ENCODE data around the gene TMEM242. TPM values are rescaled to one million over a fixed set of nuclear protein-coding genes. Genes with fewer than 3 reads are reported as not detected.

Gene TMEM242
- polyA plus RNA-seq, 1 of the 3 experiments (the other 2 are of a cell fraction), result 7.4 TPM

DNA sequence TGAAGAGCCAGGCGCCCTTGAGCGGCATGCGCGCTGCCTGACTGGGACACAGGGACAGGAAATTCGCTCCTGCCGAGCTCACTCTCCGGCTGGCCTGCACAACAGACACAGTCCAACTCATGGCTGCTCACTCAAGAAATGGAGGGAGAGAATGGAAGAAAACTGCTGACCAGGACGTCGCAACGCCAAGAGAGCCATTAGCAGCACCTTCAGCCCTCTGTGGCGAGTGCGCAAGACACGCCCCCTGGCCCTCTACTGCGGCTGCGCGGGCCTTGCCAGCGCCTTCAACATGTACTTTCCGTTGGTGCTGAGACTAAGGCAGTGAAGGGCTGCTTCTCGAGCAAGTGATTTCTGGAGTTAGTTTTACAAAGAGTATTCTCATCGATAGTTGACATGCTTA is 23.3 kb downstream of the TMEM242 start (continued):
- TF ChIP-seq RFX5 (IDR thresholded peaks at IDR 0.05; ENCODE audit: low read length), result no peak
- no peak for TF ChIP-seq NRF1 (IDR thresholded peaks at IDR 0.05; ENCODE audit: low read depth, low read length)

DNA sequence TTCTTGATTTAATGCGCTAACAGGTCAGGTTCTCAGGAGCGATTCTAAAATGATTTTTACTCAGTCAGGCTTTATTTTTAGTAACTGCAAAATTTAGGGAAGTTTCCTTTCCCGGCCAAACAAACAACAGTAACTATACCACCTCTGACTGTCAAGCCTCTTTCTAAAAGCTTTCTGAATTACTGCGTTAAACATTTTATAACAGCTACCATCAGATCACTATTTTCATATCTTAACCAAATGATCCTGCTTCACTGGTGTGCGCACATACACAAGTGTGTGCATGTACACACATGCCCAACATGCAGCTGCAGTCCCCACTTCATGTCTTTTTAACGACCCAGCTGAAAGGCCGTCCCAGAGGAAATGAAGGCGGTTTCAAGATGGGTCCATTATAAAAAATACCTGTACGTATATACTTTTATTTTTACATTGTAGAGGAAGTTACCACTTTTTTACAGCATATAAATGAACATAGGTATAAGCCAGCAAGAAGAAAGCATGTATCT is 25.0 kb downstream of the TMEM242 start:
- no peak for DNase-seq
- POLR2A ChIA-PET, result no interaction called here
- Histone ChIP-seq H3K27ac (ENCODE audit: low read depth in 2 of 2, low read length in 1 of 2) (no peak overlapping the region), H3K27me3 (ENCODE audit: insufficient read depth) (no peaks in the 10 kb centered on the region), H4K20me1 (ENCODE audit: insufficient read depth) (no peaks in the 10 kb centered on the region), H2AFZ (ENCODE audit: low read depth) (no peak overlapping the region), H3K79me2 (ENCODE audit: insufficient read depth) (peaks cover 24% of the 10 kb centered on the region), H3K4me2 (no peak overlapping the region), H3K9me3 (no peaks in the 10 kb centered on the region), H3F3A (replicated peaks; ENCODE audit: insufficient read depth) (no peaks in the 10 kb centered on the region), H3K9me2 (no peaks in the 10 kb centered on the region), H3K9ac (no peak overlapping the region), H3K4me3 (ENCODE audit: low read depth in 2 of 2, low read length in 1 of 2) (no peak overlapping the region), H3K4me1 (ENCODE audit: control insufficient read depth in 1 of 2, insufficient read depth in 2 of 2, low read depth in 1 of 2, low read length in 1 of 2) (peaks cover 0 to 2% of the 10 kb centered on the region in 2 experiments; a peak in 1 of 4 replicates), H3K36me3 (replicated peaks in 1 of 2; ENCODE audit: control insufficient read depth in 1 of 2, insufficient read depth in 2 of 2, low read length in 1 of 2) (peaks cover 0 to 2% of the 10 kb centered on the region in 2 experiments)
- CTCF ChIA-PET, result interaction anchor here (1.5 kb wide), 1 partner anchor 9 kb away, joined by 5 read pairs; no protein-coding TSS in a partner anchor
- TF ChIP-seq EP300 (IDR thresholded peaks at IDR 0.05; ENCODE audit: borderline replicate concordance in 1 of 2, low read depth in 1 of 2, low read length in 1 of 2) (no peak), RCOR1 (IDR thresholded peaks at IDR 0.05; ENCODE audit: low read length) (no peak), RXRA (IDR thresholded peaks at IDR 0.05; ENCODE audit: borderline replicate concordance, low read depth) (no peak)
- WGBS (ENCODE audit: low lambda C conversion rate), result 95% methylated on average over 9 of the region's 9 CpGs

DNA sequence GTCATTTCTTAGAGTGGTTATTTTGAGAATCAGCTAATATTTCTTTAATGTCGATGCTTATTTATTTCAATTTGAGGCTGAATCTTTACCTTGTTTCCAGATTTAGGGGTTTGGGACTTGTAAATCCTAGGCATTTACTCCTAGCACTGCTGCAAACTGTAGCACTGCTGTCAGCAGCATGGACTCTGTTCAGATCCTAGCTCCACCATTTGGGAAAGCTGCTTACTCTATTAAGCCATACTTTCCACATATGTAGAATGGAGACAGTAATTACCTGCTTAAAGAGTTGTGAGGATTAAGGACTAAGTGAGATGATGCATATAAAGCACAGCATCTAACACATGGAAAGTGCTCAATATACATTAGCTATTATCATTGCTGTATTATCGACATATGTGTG is 28.7 kb downstream of the TMEM242 start:
- WGBS (ENCODE audit: low lambda C conversion rate), result 94% methylated on average over 2 of the region's 2 CpGs
- H3K27ac ChIP-seq (ENCODE audit: low read depth in 2 of 2, low read length in 1 of 2), result no peak overlapping the region
- CTCF ChIA-PET, result interaction anchor here (1.8 kb wide), 1 partner anchor 9 kb away, joined by 6 read pairs; no protein-coding TSS in a partner anchor
- no peaks in the 10 kb centered on the region for H3K9me2 ChIP-seq
- no peaks in the 10 kb centered on the region for H3K27me3 ChIP-seq (ENCODE audit: insufficient read depth)
- POLR2A ChIA-PET, result interaction anchor here (0.6 kb wide), 1 partner anchor 373 kb away, joined by 4 read pairs; no protein-coding TSS in a partner anchor
- H3K9me3 ChIP-seq, result no peaks in the 10 kb centered on the region
- peaks cover 17% of the 10 kb centered on the region for H3K79me2 ChIP-seq (ENCODE audit: insufficient read depth)
- H3K4me3 ChIP-seq (ENCODE audit: low read depth in 2 of 2, low read length in 1 of 2), result no peak overlapping the region
- no peaks in the 10 kb centered on the region for H4K20me1 ChIP-seq (ENCODE audit: insufficient read depth)
- H3F3A ChIP-seq (replicated peaks; ENCODE audit: insufficient read depth), result no peaks in the 10 kb centered on the region
- H3K36me3 ChIP-seq (replicated peaks in 1 of 2; ENCODE audit: control insufficient read depth in 1 of 2, insufficient read depth in 2 of 2, low read length in 1 of 2), result peaks cover 14 to 24% of the 10 kb centered on the region in 2 experiments
- H3K4me1 ChIP-seq (ENCODE audit: control insufficient read depth in 1 of 2, insufficient read depth in 2 of 2, low read depth in 1 of 2, low read length in 1 of 2), result peaks cover 0 to 3% of the 10 kb centered on the region in 2 experiments; a peak in 1 of 4 replicates
- no peak overlapping the region for H2AFZ ChIP-seq (ENCODE audit: low read depth)
- H3K9ac ChIP-seq, result no peak overlapping the region
- DNase-seq, result no peak
- H3K4me2 ChIP-seq, result no peak overlapping the region
- no peak for TF ChIP-seq JUND (IDR thresholded peaks at IDR 0.05)

DNA sequence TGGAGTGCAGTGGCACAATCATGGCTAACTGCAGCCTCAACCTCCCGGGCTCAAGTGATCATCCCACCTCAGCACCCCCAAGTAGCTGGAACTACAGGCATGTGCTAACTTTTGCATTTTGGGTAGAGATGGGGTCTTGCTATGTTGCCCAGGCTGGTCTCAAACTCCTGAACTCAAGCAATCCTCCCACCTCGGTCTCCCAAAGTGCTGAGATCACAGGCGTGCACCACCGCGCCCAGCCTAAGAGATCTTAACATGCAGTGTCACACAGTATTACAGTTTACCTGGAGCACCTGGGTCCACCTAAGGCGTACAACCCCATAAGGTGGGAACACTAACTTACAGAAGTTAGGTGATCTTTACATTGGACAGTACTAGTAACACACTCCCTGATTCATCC is 29.5 kb downstream of the TMEM242 start:
- CTCF ChIA-PET, result interaction anchor here (1.2 to 1.8 kb wide), 3 partner anchors 9 to 248 kb away, joined by 3 to 6 read pairs (median 4); no protein-coding TSS in a partner anchor
- H3K4me1 ChIP-seq (ENCODE audit: control insufficient read depth in 1 of 2, insufficient read depth in 2 of 2, low read depth in 1 of 2, low read length in 1 of 2), result peaks cover 0 to 4% of the 10 kb centered on the region in 2 experiments; a peak in 1 of 4 replicates
- no peak for DNase-seq
- H3K4me3 ChIP-seq (ENCODE audit: low read depth in 2 of 2, low read length in 1 of 2), result no peak overlapping the region
- H3F3A ChIP-seq (replicated peaks; ENCODE audit: insufficient read depth), result no peaks in the 10 kb centered on the region
- peaks cover 14 to 29% of the 10 kb centered on the region in 2 experiments for H3K36me3 ChIP-seq (replicated peaks in 1 of 2; ENCODE audit: control insufficient read depth in 1 of 2, insufficient read depth in 2 of 2, low read length in 1 of 2)
- POLR2A ChIA-PET, result no interaction called here
- peaks cover 17% of the 10 kb centered on the region for H3K79me2 ChIP-seq (ENCODE audit: insufficient read depth)
- H3K9ac ChIP-seq, result no peak overlapping the region
- no peaks in the 10 kb centered on the region for H3K9me2 ChIP-seq
- WGBS (ENCODE audit: low lambda C conversion rate), result 85% methylated on average over 6 of the region's 6 CpGs
- H3K9me3 ChIP-seq, result no peaks in the 10 kb centered on the region
- H4K20me1 ChIP-seq (ENCODE audit: insufficient read depth), result no peaks in the 10 kb centered on the region
- H3K4me2 ChIP-seq, result no peak overlapping the region
- H3K27ac ChIP-seq (ENCODE audit: low read depth in 2 of 2, low read length in 1 of 2), result no peak overlapping the region
- no peaks in the 10 kb centered on the region for H3K27me3 ChIP-seq (ENCODE audit: insufficient read depth)
- H2AFZ ChIP-seq (ENCODE audit: low read depth), result no peak overlapping the region
- TF ChIP-seq, protein P1, sequence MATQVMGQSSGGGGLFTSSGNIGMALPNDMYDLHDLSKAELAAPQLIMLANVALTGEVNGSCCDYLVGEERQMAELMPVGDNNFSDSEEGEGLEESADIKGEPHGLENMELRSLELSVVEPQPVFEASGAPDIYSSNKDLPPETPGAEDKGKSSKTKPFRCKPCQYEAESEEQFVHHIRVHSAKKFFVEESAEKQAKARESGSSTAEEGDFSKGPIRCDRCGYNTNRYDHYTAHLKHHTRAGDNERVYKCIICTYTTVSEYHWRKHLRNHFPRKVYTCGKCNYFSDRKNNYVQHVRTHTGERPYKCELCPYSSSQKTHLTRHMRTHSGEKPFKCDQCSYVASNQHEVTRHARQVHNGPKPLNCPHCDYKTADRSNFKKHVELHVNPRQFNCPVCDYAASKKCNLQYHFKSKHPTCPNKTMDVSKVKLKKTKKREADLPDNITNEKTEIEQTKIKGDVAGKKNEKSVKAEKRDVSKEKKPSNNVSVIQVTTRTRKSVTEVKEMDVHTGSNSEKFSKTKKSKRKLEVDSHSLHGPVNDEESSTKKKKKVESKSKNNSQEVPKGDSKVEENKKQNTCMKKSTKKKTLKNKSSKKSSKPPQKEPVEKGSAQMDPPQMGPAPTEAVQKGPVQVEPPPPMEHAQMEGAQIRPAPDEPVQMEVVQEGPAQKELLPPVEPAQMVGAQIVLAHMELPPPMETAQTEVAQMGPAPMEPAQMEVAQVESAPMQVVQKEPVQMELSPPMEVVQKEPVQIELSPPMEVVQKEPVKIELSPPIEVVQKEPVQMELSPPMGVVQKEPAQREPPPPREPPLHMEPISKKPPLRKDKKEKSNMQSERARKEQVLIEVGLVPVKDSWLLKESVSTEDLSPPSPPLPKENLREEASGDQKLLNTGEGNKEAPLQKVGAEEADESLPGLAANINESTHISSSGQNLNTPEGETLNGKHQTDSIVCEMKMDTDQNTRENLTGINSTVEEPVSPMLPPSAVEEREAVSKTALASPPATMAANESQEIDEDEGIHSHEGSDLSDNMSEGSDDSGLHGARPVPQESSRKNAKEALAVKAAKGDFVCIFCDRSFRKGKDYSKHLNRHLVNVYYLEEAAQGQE (IDR thresholded peaks at IDR 0.05; ENCODE audit: low read depth, low read length), result no peak
- TF ChIP-seq EZH2phosphoT487 (IDR thresholded peaks at IDR 0.05; ENCODE audit: borderline replicate concordance, low read depth), result no peak
- no peak for TF ChIP-seq EP300 (IDR thresholded peaks at IDR 0.05; ENCODE audit: borderline replicate concordance in 1 of 2, low read depth in 1 of 2, low read length in 1 of 2)
- TF ChIP-seq, protein P2, sequence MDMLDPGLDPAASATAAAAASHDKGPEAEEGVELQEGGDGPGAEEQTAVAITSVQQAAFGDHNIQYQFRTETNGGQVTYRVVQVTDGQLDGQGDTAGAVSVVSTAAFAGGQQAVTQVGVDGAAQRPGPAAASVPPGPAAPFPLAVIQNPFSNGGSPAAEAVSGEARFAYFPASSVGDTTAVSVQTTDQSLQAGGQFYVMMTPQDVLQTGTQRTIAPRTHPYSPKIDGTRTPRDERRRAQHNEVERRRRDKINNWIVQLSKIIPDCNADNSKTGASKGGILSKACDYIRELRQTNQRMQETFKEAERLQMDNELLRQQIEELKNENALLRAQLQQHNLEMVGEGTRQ (IDR thresholded peaks at IDR 0.05; ENCODE audit: borderline replicate concordance, low read depth, low read length), result no peak
- no peak for TF ChIP-seq TAF1 (IDR thresholded peaks at IDR 0.05; ENCODE audit: borderline replicate concordance, low read depth, low read length)
- no peak for TF ChIP-seq SIN3A (IDR thresholded peaks at IDR 0.05; ENCODE audit: borderline replicate concordance, low read depth, low read length)
- no peak for TF ChIP-seq RAD21 (IDR thresholded peaks at IDR 0.05; ENCODE audit: low read length)
- TF ChIP-seq, protein P3, sequence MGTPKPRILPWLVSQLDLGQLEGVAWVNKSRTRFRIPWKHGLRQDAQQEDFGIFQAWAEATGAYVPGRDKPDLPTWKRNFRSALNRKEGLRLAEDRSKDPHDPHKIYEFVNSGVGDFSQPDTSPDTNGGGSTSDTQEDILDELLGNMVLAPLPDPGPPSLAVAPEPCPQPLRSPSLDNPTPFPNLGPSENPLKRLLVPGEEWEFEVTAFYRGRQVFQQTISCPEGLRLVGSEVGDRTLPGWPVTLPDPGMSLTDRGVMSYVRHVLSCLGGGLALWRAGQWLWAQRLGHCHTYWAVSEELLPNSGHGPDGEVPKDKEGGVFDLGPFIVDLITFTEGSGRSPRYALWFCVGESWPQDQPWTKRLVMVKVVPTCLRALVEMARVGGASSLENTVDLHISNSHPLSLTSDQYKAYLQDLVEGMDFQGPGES (IDR thresholded peaks at IDR 0.05; ENCODE audit: low read depth, low read length), result no peak
